ENCODE data around the gene OR10G3. TPM values are rescaled to one million over a fixed set of nuclear protein-coding genes. Genes with fewer than 3 reads are reported as not detected.
"Not testable (repeated sequence)": the region's sequence is repeated elsewhere in the genome, so short reads cannot be mapped to it uniquely, and the experiment has no call there.

OR10G3 gene
- total RNA-seq = not detected

GRCh38 chr14:21579976-21580375 is at the start of gene OR10G3:
TSS of gene OR10G3 (minus strand) at chr14:21580076. CDS start at chr14:21570744, 9,332 bp downstream.
- H3K4me3 Mint-ChIP-seq = no peak within 1 kb of the TSS
- no peak for TF ChIP-seq CTCF (IDR thresholded peaks at IDR 0.05)
- ChIA-PET POLR2A (no interaction called here), CTCF (interaction anchor here (1.2 kb wide), 1 partner anchor 143 kb away, joined by 3 read pairs; no protein-coding TSS in a partner anchor)
- DNase-seq = no peak
- H3K36me3 Mint-ChIP-seq (ENCODE audit: low read depth) = no peaks in the 10 kb centered on the region
- no peaks in the 10 kb centered on the region for H3K4me1 Mint-ChIP-seq (ENCODE audit: low read depth)
- intact Hi-C loops (cut with micrococcal nuclease) = no loop called here
- ATAC-seq = no peak
- H3K27ac Mint-ChIP-seq = no peak within 1 kb of the TSS
- peaks cover 8% of the 10 kb centered on the region for H3K27me3 Mint-ChIP-seq
- no peaks in the 10 kb centered on the region for H3K9me3 Mint-ChIP-seq

GRCh38 chr14:21626491-21627230 is 46.8 kb upstream of the OR10G3 start:
- Mint-ChIP-seq H3K9me3 (no peaks in the 10 kb centered on the region), H3K27ac (no peak overlapping the region), H3K4me1 (ENCODE audit: low read depth) (no peaks in the 10 kb centered on the region), H3K27me3 (peaks cover 4% of the 10 kb centered on the region), H3K4me3 (no peak overlapping the region), H3K36me3 (ENCODE audit: low read depth) (no peaks in the 10 kb centered on the region)
- ATAC-seq (no peak), DNase-seq (no peak)
- POLR2A ChIA-PET = no interaction called here
- CTCF ChIA-PET = no interaction called here
- no peak for TF ChIP-seq CTCF (IDR thresholded peaks at IDR 0.05)
- intact Hi-C loops (cut with micrococcal nuclease) = no loop called here

- Mint-ChIP-seq H3K27me3 (peaks cover 21% of the 10 kb centered on the region), H3K4me3 (no peak overlapping the region), H3K36me3 (ENCODE audit: low read depth) (no peaks in the 10 kb centered on the region), H3K27ac (no peak overlapping the region), H3K9me3 (no peaks in the 10 kb centered on the region), H3K4me1 (ENCODE audit: low read depth) (no peaks in the 10 kb centered on the region)
- no peak for TF ChIP-seq CTCF (IDR thresholded peaks at IDR 0.05)
- intact Hi-C loops (cut with micrococcal nuclease) = no loop called here
- CTCF ChIA-PET = interaction anchor here (1.4 kb wide), 1 partner anchor 94 kb away, joined by 3 read pairs; no protein-coding TSS in a partner anchor
- ATAC-seq = no peak
- POLR2A ChIA-PET = no interaction called here
- no peak for DNase-seq
Measured at GRCh38 chr14:21617614-21618013, 37.7 kb upstream of the OR10G3 start.

GRCh38 chr14:21614240-21614639 is 34.4 kb upstream of the OR10G3 start:
- H3K9me3 Mint-ChIP-seq = no peaks in the 10 kb centered on the region
- H3K4me3 Mint-ChIP-seq = no peak overlapping the region
- H3K27ac Mint-ChIP-seq = no peak overlapping the region
- POLR2A ChIA-PET = no interaction called here
- DNase-seq = no peak
- no peaks in the 10 kb centered on the region for H3K4me1 Mint-ChIP-seq (ENCODE audit: low read depth)
- ATAC-seq = no peak
- CTCF ChIA-PET = no interaction called here
- no peaks in the 10 kb centered on the region for H3K36me3 Mint-ChIP-seq (ENCODE audit: low read depth)
- intact Hi-C loops (cut with micrococcal nuclease) = no loop called here
- TF ChIP-seq CTCF (IDR thresholded peaks at IDR 0.05) = no peak
- peaks cover 24% of the 10 kb centered on the region for H3K27me3 Mint-ChIP-seq

- intact Hi-C loops (cut with micrococcal nuclease) = no loop called here
- Mint-ChIP-seq H3K27ac (no peak overlapping the region), H3K36me3 (ENCODE audit: low read depth) (no peaks in the 10 kb centered on the region), H3K9me3 (no peaks in the 10 kb centered on the region), H3K27me3 (peaks cover 24% of the 10 kb centered on the region), H3K4me1 (ENCODE audit: low read depth) (no peaks in the 10 kb centered on the region), H3K4me3 (no peak overlapping the region)
- TF ChIP-seq CTCF (IDR thresholded peaks at IDR 0.05) = no peak
- no peak for DNase-seq
- no peak for ATAC-seq
- ChIA-PET POLR2A (no interaction called here), CTCF (no interaction called here)
Measured at GRCh38 chr14:21612324-21612723, 32.4 kb upstream of the OR10G3 start.

- H3K9me3 Mint-ChIP-seq; DNase-seq; H3K27me3 Mint-ChIP-seq; H3K36me3 Mint-ChIP-seq (ENCODE audit: low read depth); H3K4me3 Mint-ChIP-seq; intact Hi-C loops (cut with micrococcal nuclease); CTCF ChIA-PET; POLR2A ChIA-PET; H3K4me1 Mint-ChIP-seq (ENCODE audit: low read depth); H3K27ac Mint-ChIP-seq; ATAC-seq: not testable (repeated sequence)
Measured at GRCh38 chr14:21602181-21602580, 22.3 kb upstream of the OR10G3 start.
